Peyer's patch (tissue), 4 donors: Measurements from ENCODE around the gene CHSY3. TPM values are rescaled to one million over a fixed set of nuclear protein-coding genes. Genes with fewer than 3 reads are reported as not detected.
A peak's percentile ranks its signal among the peaks of the same experiment; 100 is the strongest.

Experiments used
- DNase-seq, 3 donors: peaks; one replicate each; pipeline ENCODE4 v3.0.0-alpha.2; 2017 to 2019
- H3K27ac ChIP-seq, 4 donors: fragments of 200-600 bp; sonication (generic); one replicate each; pipeline ENCODE4 v1.5.1; 2016 to 2019
- H3K27me3 ChIP-seq, 2 donors: fragments of 200-600 bp; sonication (generic); one replicate each; pipeline ENCODE4 v1.5.1; 2019
- H3K36me3 ChIP-seq, 3 donors: fragments of 200-600 bp; sonication (generic); one replicate each; pipeline ENCODE4 v1.5.1; 2016 to 2019
- H3K4me1 ChIP-seq, 4 donors: fragments of 200-600 bp; sonication (generic); one replicate each; pipeline ENCODE4 v1.5.1; 2016 to 2019
- H3K4me3 ChIP-seq, 4 donors: fragments of 200-600 bp; sonication (generic); 1 replicate in 3 of 4; 2 replicates in 1 of 4; pipeline ENCODE4 v1.5.1; 2016 to 2019; ENCODE audit warnings: mild to moderate bottlenecking in 1 of 4
- H3K9me3 ChIP-seq, 4 donors: fragments of 200-600 bp; sonication (generic); one replicate each; pipeline ENCODE4 v1.5.1; 2016 to 2019; ENCODE audit warnings: mild to moderate bottlenecking in 1 of 4
- CTCF ChIP-seq, 6 experiments: fragments of 450-650 bp in 4 of 6; fragments of 200-600 bp in 2 of 6; sonication (generic) in 1 of 6; IDR thresholded peaks; one replicate each; pipeline ENCODE4 v1.5.1; 2017 to 2019; ENCODE audit warnings: antibody characterized with exemption in 6 of 6, mild to moderate bottlenecking in 3 of 6, moderate library complexity in 1 of 6
- POLR2A ChIP-seq, 2 donors: fragments of 450-650 bp; IDR thresholded peaks; one replicate each; pipeline ENCODE4 v1.5.1; 2017; ENCODE audit warnings: antibody characterized with exemption in 2 of 2, mild to moderate bottlenecking in 2 of 2, moderate library complexity in 2 of 2
- total RNA-seq, 4 donors: library from RNA; depleted of rRNA; stranded (reverse); fragments of >200 nt; gene quantifications; one replicate each; pipeline ENCODE4 v1.1.0, GENCODE V29; 2016

CHSY3 gene
- total RNA-seq, 4 donors from 2014 or later = 0.35 to 2.5 (median 1.4) TPM

- Histone ChIP-seq H3K9me3 (no peaks in the 10 kb centered on the region), H3K27ac (no peak overlapping the region), H3K27me3 (no peaks in the 10 kb centered on the region), H3K4me3 (no peak overlapping the region), H3K4me1 (no peaks in the 10 kb centered on the region), H3K36me3 (no peaks in the 10 kb centered on the region)
- no peak for DNase-seq
- TF ChIP-seq POLR2A (IDR thresholded peaks at IDR 0.05) (no peak), CTCF (IDR thresholded peaks at IDR 0.05) (no peak)
These were observed 208.0 kb downstream of the CHSY3 start for GRCh38 chr5:130112246-130112645.

GRCh38 chr5:130115686-130116085 lies 211.4 kb downstream of the CHSY3 start:
- Histone ChIP-seq H3K4me3 (no peak overlapping the region), H3K4me1 (no peaks in the 10 kb centered on the region), H3K27me3 (no peaks in the 10 kb centered on the region), H3K27ac (no peak overlapping the region), H3K9me3 (no peaks in the 10 kb centered on the region), H3K36me3 (no peaks in the 10 kb centered on the region)
- no peak for TF ChIP-seq POLR2A (IDR thresholded peaks at IDR 0.05)
- no peak for TF ChIP-seq CTCF (IDR thresholded peaks at IDR 0.05)
- DNase-seq = no peak

GRCh38 chr5:130116462-130116861 lies 212.2 kb downstream of the CHSY3 start:
- Histone ChIP-seq H3K9me3 (no peaks in the 10 kb centered on the region), H3K36me3 (no peaks in the 10 kb centered on the region), H3K27me3 (no peaks in the 10 kb centered on the region), H3K27ac (no peak overlapping the region), H3K4me3 (no peak overlapping the region), H3K4me1 (no peaks in the 10 kb centered on the region)
- no peak for TF ChIP-seq CTCF (IDR thresholded peaks at IDR 0.05)
- no peak for TF ChIP-seq POLR2A (IDR thresholded peaks at IDR 0.05)
- no peak for DNase-seq

GRCh38 chr5:130116972-130117371 lies 212.7 kb downstream of the CHSY3 start:
- TF ChIP-seq POLR2A (IDR thresholded peaks at IDR 0.05) (no peak), CTCF (IDR thresholded peaks at IDR 0.05) (no peak)
- H3K4me1 ChIP-seq = no peaks in the 10 kb centered on the region
- no peaks in the 10 kb centered on the region for H3K9me3 ChIP-seq
- no peak for DNase-seq
- H3K4me3 ChIP-seq = no peak overlapping the region
- H3K27me3 ChIP-seq = no peaks in the 10 kb centered on the region
- no peaks in the 10 kb centered on the region for H3K36me3 ChIP-seq
- no peak overlapping the region for H3K27ac ChIP-seq

- Histone ChIP-seq H3K9me3 (no peaks in the 10 kb centered on the region), H3K27me3 (no peaks in the 10 kb centered on the region), H3K4me3 (no peak overlapping the region), H3K4me1 (no peaks in the 10 kb centered on the region), H3K27ac (no peak overlapping the region), H3K36me3 (no peaks in the 10 kb centered on the region)
- TF ChIP-seq POLR2A (IDR thresholded peaks at IDR 0.05) = no peak
- no peak for TF ChIP-seq CTCF (IDR thresholded peaks at IDR 0.05)
- no peak for DNase-seq
These were observed 222.5 kb downstream of the CHSY3 start for GRCh38 chr5:130126746-130127145.

- Histone ChIP-seq H3K36me3 (no peaks in the 10 kb centered on the region), H3K4me1 (peaks cover 0 to 3% (median 0%) of the 10 kb centered on the region in 4 donors), H3K4me3 (no peak overlapping the region), H3K27ac (peak overlapping the region in 1 of 4 donors; percentile 42), H3K27me3 (no peaks in the 10 kb centered on the region), H3K9me3 (no peaks in the 10 kb centered on the region)
- DNase-seq = no peak
- no peak for TF ChIP-seq POLR2A (IDR thresholded peaks at IDR 0.05)
- no peak for TF ChIP-seq CTCF (IDR thresholded peaks at IDR 0.05)
These were observed 231.2 kb downstream of the CHSY3 start for GRCh38 chr5:130135506-130135905.
